NCI-H1092 (cell line): ENCODE measurements around the gene NKAIN2.

Source experiments
- DNase-seq: peaks from one replicate; lab custom pipeline; 2025; lab: John Stamatoyannopoulos, UW

NKAIN2 gene

GRCh38 chr6:124577734-124578281 lies 774.1 kb downstream of the NKAIN2 start:
- no peak for DNase-seq

GRCh38 chr6:124590001-124590400 lies 786.3 kb downstream of the NKAIN2 start:
- DNase-seq, result no peak

- no peak for DNase-seq
Measured at GRCh38 chr6:124599656-124600055, 796.0 kb downstream of the NKAIN2 start.

- DNase-seq, result no peak
Measured at GRCh38 chr6:124604719-124605118, 801.1 kb downstream of the NKAIN2 start.

- no peak for DNase-seq
Measured at GRCh38 chr6:124607119-124607627, 803.5 kb downstream of the NKAIN2 start.

GRCh38 chr6:124613031-124613430 lies 809.4 kb downstream of the NKAIN2 start:
- no peak for DNase-seq

- no peak for DNase-seq
Measured at GRCh38 chr6:124622351-124622750, 818.7 kb downstream of the NKAIN2 start.

GRCh38 chr6:124633655-124634054 lies 830.0 kb downstream of the NKAIN2 start:
- no peak for DNase-seq

GRCh38 chr6:124640432-124640831 lies 836.8 kb downstream of the NKAIN2 start:
- DNase-seq, result no peak

GRCh38 chr6:124655866-124656265 lies 852.2 kb downstream of the NKAIN2 start:
- DNase-seq, result no peak

- no peak for DNase-seq
Measured at GRCh38 chr6:124658053-124658452, 854.4 kb downstream of the NKAIN2 start.

- DNase-seq, result no peak
Measured at GRCh38 chr6:124659427-124659826, 855.8 kb downstream of the NKAIN2 start.

GRCh38 chr6:124660185-124660584 lies 856.5 kb downstream of the NKAIN2 start:
- no peak for DNase-seq

GRCh38 chr6:124661097-124661661 lies 857.5 kb downstream of the NKAIN2 start:
- no peak for DNase-seq

GRCh38 chr6:124668028-124668427 lies 864.4 kb downstream of the NKAIN2 start:
- DNase-seq, result no peak

- DNase-seq, result no peak
Measured at GRCh38 chr6:124669713-124670480, 866.2 kb downstream of the NKAIN2 start.

GRCh38 chr6:124670801-124671200 lies 867.1 kb downstream of the NKAIN2 start:
- DNase-seq, result peak; percentile 55

- DNase-seq, result no peak
Measured at GRCh38 chr6:124671324-124671723, 867.7 kb downstream of the NKAIN2 start.

- no peak for DNase-seq
Measured at GRCh38 chr6:124674042-124674441, 870.4 kb downstream of the NKAIN2 start.

- no peak for DNase-seq
Measured at GRCh38 chr6:124676033-124676432, 872.4 kb downstream of the NKAIN2 start.

GRCh38 chr6:124677874-124678273 lies 874.2 kb downstream of the NKAIN2 start:
- DNase-seq, result no peak

GRCh38 chr6:124679387-124679786 lies 875.7 kb downstream of the NKAIN2 start:
- DNase-seq, result no peak

GRCh38 chr6:124682751-124683150 lies 879.1 kb downstream of the NKAIN2 start:
- DNase-seq, result no peak
